ENCODE data around the gene MAPK12. TPM values are rescaled to one million over a fixed set of nuclear protein-coding genes. Genes with fewer than 3 reads are reported as not detected.

MAPK12 gene
- total RNA-seq, 1 experiment from 2014 or later, result 86.7 TPM

DNA sequence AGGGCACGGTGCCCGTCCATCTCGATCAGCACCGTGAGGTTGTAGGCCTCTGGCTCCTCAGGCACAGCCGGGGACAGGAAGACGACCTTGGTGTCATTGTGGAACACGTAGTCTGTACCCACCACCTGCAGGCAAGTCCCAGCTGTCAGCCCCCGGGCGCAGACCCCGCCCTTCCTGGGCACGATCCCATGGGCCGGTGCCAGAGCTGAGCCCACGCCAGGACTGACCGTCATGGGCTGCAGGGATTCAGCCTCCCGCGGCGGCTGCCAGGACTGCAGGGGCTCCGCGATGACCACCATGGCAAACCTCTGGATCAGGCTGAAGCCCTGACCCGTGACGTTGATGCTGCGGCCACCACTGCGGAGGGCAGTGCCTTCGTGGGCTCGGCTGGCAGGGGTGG, 20.5 kb upstream of the MAPK12 start:
- Histone ChIP-seq H3K9me2 (ENCODE audit: insufficient read depth) (no peaks in the 10 kb centered on the region), H3K27me3 (ENCODE audit: insufficient read depth, low read length) (no peaks in the 10 kb centered on the region), H3K4me1 (ENCODE audit: control insufficient read depth in 1 of 2, insufficient read depth in 2 of 2, low read length in 2 of 2) (peaks cover 20 to 28% of the 10 kb centered on the region in 2 experiments), H3K27ac (ENCODE audit: low read depth, low read length) (peak overlapping the region; percentile 96), H3K4me3 (replicated peaks in 1 of 2; ENCODE audit: low read depth in 1 of 2, low read length in 2 of 2) (peak overlapping the region; percentile 26 to 53), H2AFZ (ENCODE audit: low read depth, low read length, poor library complexity, severe bottlenecking) (no peak overlapping the region), H4K20me1 (ENCODE audit: insufficient read depth) (no peaks in the 10 kb centered on the region), H3K36me3 (ENCODE audit: control insufficient read depth in 1 of 2, insufficient read depth in 2 of 2, low read length in 2 of 2) (peaks cover 24 to 67% of the 10 kb centered on the region in 2 experiments), H3K4me2 (ENCODE audit: low read length) (peak overlapping the region; percentile 87), H3K9ac (ENCODE audit: low read length) (peak overlapping the region; percentile 62), H3K79me2 (ENCODE audit: insufficient read depth, low read length) (peaks cover 21% of the 10 kb centered on the region; the same call in 1 of the 2 replicates), H3K9me3 (ENCODE audit: control insufficient read depth in 1 of 2, insufficient read depth in 1 of 2, low read depth in 1 of 2, low read length in 2 of 2) (no peaks in the 10 kb centered on the region)
- CTCF ChIA-PET, result no interaction called here
- no TSS peak for BruUV-seq (replicated peaks)
- no peak for TF ChIP-seq REST (IDR thresholded peaks at IDR 0.05; ENCODE audit: low read depth)
- no peak for TF ChIP-seq EZH2 (IDR thresholded peaks at IDR 0.05)
- no peak for TF ChIP-seq FOSL1 (IDR thresholded peaks at IDR 0.05; ENCODE audit: low read depth)
- no peak for TF ChIP-seq ZFX (IDR thresholded peaks at IDR 0.05)
- no peak for TF ChIP-seq POLR2AphosphoS5 (IDR thresholded peaks at IDR 0.05; ENCODE audit: low read depth, low read length)
- no peak for TF ChIP-seq ZNF274 (IDR thresholded peaks at IDR 0.05; ENCODE audit: low read depth, low read length)
- TF ChIP-seq EGR1 (IDR thresholded peaks at IDR 0.05; ENCODE audit: low read depth), result no peak
- no peak for TF ChIP-seq YY1 (IDR thresholded peaks at IDR 0.05; ENCODE audit: extremely low read depth, insufficient replicate concordance, low read depth, low read length)
- no peak for TF ChIP-seq EZH2phosphoT487 (IDR thresholded peaks at IDR 0.05; ENCODE audit: borderline replicate concordance)
- no peak for TF ChIP-seq JUND (IDR thresholded peaks at IDR 0.05)
- TF ChIP-seq POLR2A (IDR thresholded peaks at IDR 0.05; ENCODE audit: borderline replicate concordance, extremely low read depth, insufficient read depth, insufficient read length), result no peak
- no peak for TF ChIP-seq CEBPB (IDR thresholded peaks at IDR 0.05; ENCODE audit: low read depth)
- TF ChIP-seq RAD21 (IDR thresholded peaks at IDR 0.05; ENCODE audit: low read depth), result no peak
- TF ChIP-seq, protein P1, sequence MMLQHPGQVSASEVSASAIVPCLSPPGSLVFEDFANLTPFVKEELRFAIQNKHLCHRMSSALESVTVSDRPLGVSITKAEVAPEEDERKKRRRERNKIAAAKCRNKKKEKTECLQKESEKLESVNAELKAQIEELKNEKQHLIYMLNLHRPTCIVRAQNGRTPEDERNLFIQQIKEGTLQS (IDR thresholded peaks at IDR 0.05), result no peak
- TF ChIP-seq SIN3A (IDR thresholded peaks at IDR 0.05; ENCODE audit: low read depth), result no peak
- TF ChIP-seq SRF (IDR thresholded peaks at IDR 0.05; ENCODE audit: low read depth), result no peak
- no peak for TF ChIP-seq ELF1 (IDR thresholded peaks at IDR 0.05; ENCODE audit: borderline replicate concordance, low read depth)
- TF ChIP-seq, protein P2, sequence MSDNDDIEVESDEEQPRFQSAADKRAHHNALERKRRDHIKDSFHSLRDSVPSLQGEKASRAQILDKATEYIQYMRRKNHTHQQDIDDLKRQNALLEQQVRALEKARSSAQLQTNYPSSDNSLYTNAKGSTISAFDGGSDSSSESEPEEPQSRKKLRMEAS (IDR thresholded peaks at IDR 0.05), result no peak
- no peak for TF ChIP-seq SP1 (IDR thresholded peaks at IDR 0.05; ENCODE audit: low read depth)
- no peak for TF ChIP-seq TCF7L2 (IDR thresholded peaks at IDR 0.05; ENCODE audit: borderline replicate concordance, extremely low read depth, insufficient read depth, insufficient read length)
- intact Hi-C loops (cut with micrococcal nuclease), result no loop called here
- ATAC-seq (peak; percentile 1; the same call in 1 of the 2 replicates), DNase-seq (ENCODE audit: low read depth, low spot score) (no peak)
- RAD21 ChIA-PET (ENCODE audit: low non-redundant PET in 1 of 2, low total read pairs in 2 of 2, uncharacterized antibody in 2 of 2, unreplicated experiment in 2 of 2), result no interaction called here
- POLR2A ChIA-PET, result interaction anchor here (1.1 to 1.7 kb wide), 3 partner anchors 11 to 22 kb away, joined by 3 to 6 read pairs (median 3); no protein-coding TSS in a partner anchor
